K562 (cell line): Measurements from ENCODE around the gene UBN2. TPM values are rescaled to one million over a fixed set of nuclear protein-coding genes. Genes with fewer than 3 reads are reported as not detected.
A peak's percentile ranks its signal among the peaks of the same experiment; 100 is the strongest.

Experiments used
- ATAC-seq: fragments of 200-7000 bp; cut with Tn5 transposase; 3 replicates; pipeline ENCODE4 v1.9.1; 2020; ENCODE audit warnings: moderate library complexity
- BruUV-seq: library from RNA; stranded (reverse); fragments of 400-500 nt; replicated peaks from 2 replicates; lab custom pipeline; 2021; lab: Mats Ljungman, UMichigan
- CTCF ChIA-PET: fragments of 300-600 bp; formaldehyde crosslinking; extraction: SDS; loops from one replicate; lab custom pipeline; 2021; ENCODE audit warnings: low intra/inter-chr PET ratio; lab: Yijun Ruan, JAX
- POLR2A ChIA-PET: fragments of 300-600, 350-650 bp; sonication (Branson Sonifier 250); formaldehyde crosslinking; extraction: SDS; loops from one replicate; lab custom pipeline; 2021; ENCODE audit warnings: antibody characterized with exemption, inconsistent platforms; lab: Yijun Ruan, JAX
- DNase-seq, 4 experiments: peaks; one replicate each; pipeline versions ENCODE4 v3.0.0 to v3.0.0-alpha.2; 2011 to 2018; ENCODE audit warnings: low spot score in 3 of 4, mixed read lengths in 3 of 4; ENCODE audit errors: extremely low read depth in 1 of 4
- FAIRE-seq: peaks from 2 replicates; lab custom pipeline; 2011; peaks lifted over from hg19 to GRCh38; lab: Jason Lieb, UNC
- H2AFZ ChIP-seq: 2 replicates; pipeline ENCODE4 v1.6.0; 2011; ENCODE audit warnings: low read depth, low read length, control low read depth, inconsistent platforms
- H3K27ac ChIP-seq: fragments of 200-600 bp; 3 replicates; pipeline ENCODE4 v1.8.0; 2011; ENCODE audit warnings: low read depth, mild to moderate bottlenecking, control low read depth, inconsistent platforms, low read length, moderate library complexity, mixed read lengths; ENCODE audit errors: extremely low read depth
- H3K27me3 ChIP-seq, 2 experiments: fragments of 300-600 bp in 1 of 2; 2 replicates in 1 of 2; 3 replicates in 1 of 2; pipeline versions ENCODE4 v1.6.0 to v1.8.0; 2011; ENCODE audit warnings: inconsistent platforms in 2 of 2, low read length in 2 of 2, mild to moderate bottlenecking in 1 of 2, mixed read lengths in 1 of 2, moderate library complexity in 1 of 2; ENCODE audit not compliant: control insufficient read depth in 2 of 2, insufficient read depth in 2 of 2
- H3K36me3 ChIP-seq: fragments of 300-600 bp; 3 replicates; pipeline ENCODE4 v1.8.0; 2011; ENCODE audit warnings: mild to moderate bottlenecking, low read length, inconsistent platforms; ENCODE audit not compliant: control insufficient read depth, insufficient read depth
- H3K4me1 ChIP-seq, 2 experiments: fragments of 200-600 bp in 1 of 2; replicated peaks in 1 of 2; 2 replicates in 1 of 2; 3 replicates in 1 of 2; pipeline versions ENCODE4 v1.5.1 to v1.8.0; 2011; ENCODE audit warnings: inconsistent platforms in 2 of 2, low read length in 2 of 2, mild to moderate bottlenecking in 1 of 2, mixed read lengths in 1 of 2, moderate library complexity in 1 of 2; ENCODE audit not compliant: control insufficient read depth in 2 of 2, insufficient read depth in 2 of 2
- H3K4me2 ChIP-seq: 2 replicates; pipeline ENCODE4 v1.6.1; 2011; ENCODE audit warnings: low read length, control low read depth, inconsistent platforms, mixed read lengths; ENCODE audit not compliant: insufficient read depth
- H3K4me3 ChIP-seq: fragments of 200-600 bp; sonication (generic), shearing (Covaris generic); 2 replicates; pipeline ENCODE4 v1.5.1; 2016; ENCODE audit warnings: control low read depth, inconsistent platforms
- H3K79me2 ChIP-seq: fragments of 200-600 bp; 3 replicates; pipeline ENCODE4 v1.8.0; 2011; ENCODE audit warnings: low read length, inconsistent platforms; ENCODE audit not compliant: control insufficient read depth, insufficient read depth
- H3K9ac ChIP-seq, 2 experiments: 2 replicates each; pipeline versions ENCODE4 v1.6.0 to v1.6.1; 2011; ENCODE audit warnings: low read depth in 2 of 2, low read length in 2 of 2, control low read depth in 1 of 2, inconsistent platforms in 1 of 2, mild to moderate bottlenecking in 1 of 2, mixed read lengths in 1 of 2; ENCODE audit not compliant: insufficient read depth in 1 of 2
- H3K9me1 ChIP-seq: one replicate; pipeline ENCODE4 v1.6.0; 2011; ENCODE audit warnings: inconsistent platforms, mild to moderate bottlenecking, low read length, moderate library complexity; ENCODE audit not compliant: control insufficient read depth, insufficient read depth
- H3K9me3 ChIP-seq: replicated peaks from 2 replicates; pipeline ENCODE4 v1.5.1; 2011; ENCODE audit warnings: low read depth, low read length, inconsistent platforms; ENCODE audit not compliant: control insufficient read depth, insufficient read depth
- H4K20me1 ChIP-seq: replicated peaks from 2 replicates; pipeline ENCODE4 v1.6.1; 2011; ENCODE audit warnings: low read length, inconsistent platforms, mixed read lengths; ENCODE audit not compliant: control insufficient read depth, insufficient read depth
- BCLAF1 ChIP-seq, 2 experiments: fragments of 450-650 bp in 1 of 2; IDR thresholded peaks; 2 replicates each; pipeline ENCODE4 v1.6.1; 2011 to 2017; ENCODE audit warnings: low read depth in 2 of 2, antibody characterized with exemption in 1 of 2, borderline replicate concordance in 1 of 2, low read length in 1 of 2, mild to moderate bottlenecking in 1 of 2, mixed read lengths in 1 of 2; ENCODE audit not compliant: control insufficient read depth in 1 of 2
- CBX8 ChIP-seq: fragments of 200-600 bp; sonication (generic); IDR thresholded peaks from 2 replicates; pipeline ENCODE4 v1.6.1; 2012; ENCODE audit warnings: borderline replicate concordance, mixed run types, low read depth, mild to moderate bottlenecking, moderate library complexity, mixed read lengths, low read length, control low read depth, inconsistent platforms; ENCODE audit not compliant: poor library complexity, severe bottlenecking; ENCODE audit errors: extremely low read depth
- CHD4 ChIP-seq: fragments of 200-600 bp; sonication (generic); IDR thresholded peaks from 3 replicates; pipeline ENCODE4 v1.6.1; 2012; ENCODE audit warnings: low read depth, mild to moderate bottlenecking, mixed read lengths, low read length, inconsistent platforms; ENCODE audit not compliant: insufficient read depth, insufficient replicate concordance, poor library complexity, severe bottlenecking
- ERF ChIP-seq: fragments of 450-650 bp; formaldehyde crosslinking; IDR thresholded peaks from 2 replicates; pipeline ENCODE4 v1.4.0; 2020; ENCODE audit warnings: mild to moderate bottlenecking, mixed read lengths
- EZH2 ChIP-seq: IDR thresholded peaks from 2 replicates; pipeline ENCODE4 v1.6.1; 2012; ENCODE audit warnings: low read depth, mild to moderate bottlenecking, inconsistent platforms, low read length, borderline replicate concordance
- HDAC1 ChIP-seq, 2 experiments: fragments of 450-650 bp; IDR thresholded peaks; 2 replicates each; pipeline ENCODE4 v1.6.1; 2016 to 2017; ENCODE audit warnings: inconsistent platforms in 1 of 2, mild to moderate bottlenecking in 1 of 2, moderate library complexity in 1 of 2
- MAFF ChIP-seq: IDR thresholded peaks from 2 replicates; pipeline ENCODE4 v1.6.1; 2012; ENCODE audit warnings: low read length, improper control_type of control experiment
- NELFE ChIP-seq: IDR thresholded peaks from 2 replicates; pipeline ENCODE4 v1.6.1; 2011; ENCODE audit warnings: mild to moderate bottlenecking; ENCODE audit not compliant: insufficient read depth, insufficient read length
- NFYB ChIP-seq: IDR thresholded peaks from 2 replicates; pipeline ENCODE4 v1.6.1; 2011; ENCODE audit warnings: mild to moderate bottlenecking, moderate library complexity; ENCODE audit not compliant: insufficient read length; ENCODE audit errors: extremely low read depth
- TCF3 ChIP-seq: sonication (generic); formaldehyde crosslinking; IDR thresholded peaks from 2 replicates; pipeline ENCODE4 v1.4.0; 2020; ENCODE audit warnings: mild to moderate bottlenecking, missing genetic modification reagents
- ZBTB1 ChIP-seq: sonication (generic); formaldehyde crosslinking; IDR thresholded peaks from 2 replicates; pipeline ENCODE4 v1.8.1; 2023; ENCODE audit warnings: missing genetic modification reagents, low read depth, mild to moderate bottlenecking, borderline replicate concordance
- ZMIZ1 ChIP-seq, 2 experiments: fragments of 150-350 bp in 1 of 2; IDR thresholded peaks; 2 replicates each; pipeline ENCODE4 v1.6.1; 2012 to 2016; ENCODE audit warnings: low read depth in 2 of 2, low read length in 2 of 2, mild to moderate bottlenecking in 1 of 2, moderate library complexity in 1 of 2
- ZNF12 ChIP-seq: sonication (generic); formaldehyde crosslinking; IDR thresholded peaks from 2 replicates; pipeline ENCODE4 v1.4.0; 2020; ENCODE audit warnings: mild to moderate bottlenecking, missing genetic modification reagents
- WGBS: fragments of 100-300 bp; shearing (Covaris generic); methylation state at CpG from one replicate; pipeline ENCODE4 v1.1.6; 2016; ENCODE audit warnings: low coverage, mixed read lengths; ENCODE audit not compliant: insufficient coverage; ENCODE audit errors: missing lambda C conversion rate; 5-methylcytosine and 5-hydroxymethylcytosine counted together
- in situ Hi-C: fragments of 300-500 bp; cut with MboI; formaldehyde crosslinking; loops from 4 replicates; pipeline ENCODE4 v1.15.0; 2018; ENCODE audit warnings: inconsistent platforms, mixed read lengths
- intact Hi-C: fragments of 100-400 bp; cut with micrococcal nuclease; formaldehyde crosslinking; loops from 2 replicates; pipeline ENCODE4 v1.14.2; 2022
- polyA plus RNA-seq, 8 experiments: library from polyadenylated mRNA; depleted of rRNA in 4 of 8; stranded (reverse) in 5 of 8; unstranded in 3 of 8; fragments of >200 nt; fragmentation: Nextera tagmentation in 2 of 8; fragmentation: Illumina TruSeq in 1 of 8; extraction: Ambion mirVana in 2 of 8; extraction: Trizol in 1 of 8; gene quantifications; 2 replicates each; pipeline versions ENCODE4 v1.2.1 to v1.2.3, GENCODE V29; 2011 to 2014; ENCODE audit warnings: inconsistent platforms in 1 of 8, missing spikeins in 1 of 8
- total RNA-seq, 7 experiments: library from RNA; depleted of rRNA in 6 of 7; stranded (reverse); fragments of >200 nt in 6 of 7; fragmentation: Illumina TruSeq in 2 of 7; extraction: Trizol in 2 of 7; gene quantifications; 2 replicates each; pipeline versions ENCODE4 v1.2.1 to v1.2.3, GENCODE V29; 2011 to 2021; ENCODE audit warnings: low replicate concordance in 1 of 7

UBN2 gene
- total and polyA plus RNA-seq, 9 of the 15 experiments (the other 6 are each of a cell fraction or from before 2014, with no cell fraction given) = 1.2 to 19.5 (median 9.9) TPM

GRCh38 chr7:139339698-139340036 is 108.6 kb downstream of the UBN2 start:
- Histone ChIP-seq H3K9me1 (no peaks in the 10 kb centered on the region), H3K4me1 (peaks cover 4 to 7% of the 10 kb centered on the region in 2 experiments; a peak in 3 of 5 replicates), H3K27ac (peak overlapping the region; percentile 99), H3K79me2 (peaks cover 28% of the 10 kb centered on the region), H3K27me3 (no peaks in the 10 kb centered on the region), H2AFZ (peak overlapping the region; percentile 98), H3K9ac (peak overlapping the region in 1 of 2 experiments; percentile 100; a peak in 1 of 4 replicates), H3K4me2 (peak overlapping the region; percentile 96), H3K36me3 (peaks cover 8% of the 10 kb centered on the region; the same call in 1 of the 3 replicates), H3K9me3 (peaks cover 12% of the 10 kb centered on the region), H4K20me1 (no peaks in the 10 kb centered on the region), H3K4me3 (peak overlapping the region; percentile 81)
- in situ Hi-C loops = no loop called here
- ChIA-PET POLR2A (interaction anchor here (0.6 to 1.9 kb wide), 22 partner anchors 11 to 1008 kb away, joined by 3 to 23 read pairs (median 4); partner anchors contain the start of gene LUC7L2), CTCF (no interaction called here)
- ATAC-seq (no peak), DNase-seq (peak in 1 of 4 experiments; percentile 15), FAIRE-seq (no peak)
- intact Hi-C loops = loop anchor here (1.0 to 10.0 kb wide), 7 partner anchors 20 to 322 kb away; partner anchors contain the start of genes LUC7L2, UBN2 and ZC3HAV1
- TSS peak; percentile 45 for BruUV-seq
- 91% methylated on average over 13 of the region's 13 CpGs for WGBS
- TF ChIP-seq NELFE (no peak), ZMIZ1 (IDR thresholded peaks at IDR 0.05; ENCODE audit: low read depth in 2 of 2, low read length in 2 of 2) (no peak), MAFF (no peak), NFYB (no peak), BCLAF1 (IDR thresholded peaks at IDR 0.05; ENCODE audit: borderline replicate concordance in 1 of 2, control insufficient read depth in 1 of 2, low read depth in 2 of 2, low read length in 1 of 2) (no peak), HDAC1 (IDR thresholded peaks at IDR 0.05) (0 out of 4 replicates have a peak, but pooled peaks of 1 of the 2 experiments have one; percentile 37), CHD4 (peak; percentile 94), CBX8 (no peak), ZBTB1 (no peak), ERF (no peak), TCF3 (no peak), EZH2 (no peak), ZNF12 (CRISPR knock-in tag) (no peak)
